ENCODE results near the gene ATP11B.

ATP11B gene

DNA sequence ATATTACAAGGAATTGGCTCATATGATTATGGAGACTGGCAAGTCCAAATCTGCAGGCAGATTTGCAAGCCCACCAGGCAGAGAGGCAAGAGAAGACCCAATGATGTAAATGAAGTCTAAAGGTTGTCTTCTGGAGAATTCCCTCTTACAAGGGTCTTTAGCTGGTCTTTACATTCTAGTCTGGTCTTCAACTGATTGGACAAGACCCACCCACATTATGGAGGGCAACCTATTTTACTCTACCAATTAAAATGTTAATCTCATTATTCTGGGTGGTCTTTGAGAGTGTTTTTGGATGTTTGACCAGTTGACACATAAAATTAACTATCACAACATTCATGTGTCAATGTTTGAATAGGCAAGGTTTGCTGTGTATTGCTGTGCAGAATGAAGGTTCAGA, 28.0 kb upstream of the ATP11B start:
- H3K4me3 ChIP-seq (replicated peaks; ENCODE audit: low read depth, low read length): no peak overlapping the region
- TF ChIP-seq, protein P1, sequence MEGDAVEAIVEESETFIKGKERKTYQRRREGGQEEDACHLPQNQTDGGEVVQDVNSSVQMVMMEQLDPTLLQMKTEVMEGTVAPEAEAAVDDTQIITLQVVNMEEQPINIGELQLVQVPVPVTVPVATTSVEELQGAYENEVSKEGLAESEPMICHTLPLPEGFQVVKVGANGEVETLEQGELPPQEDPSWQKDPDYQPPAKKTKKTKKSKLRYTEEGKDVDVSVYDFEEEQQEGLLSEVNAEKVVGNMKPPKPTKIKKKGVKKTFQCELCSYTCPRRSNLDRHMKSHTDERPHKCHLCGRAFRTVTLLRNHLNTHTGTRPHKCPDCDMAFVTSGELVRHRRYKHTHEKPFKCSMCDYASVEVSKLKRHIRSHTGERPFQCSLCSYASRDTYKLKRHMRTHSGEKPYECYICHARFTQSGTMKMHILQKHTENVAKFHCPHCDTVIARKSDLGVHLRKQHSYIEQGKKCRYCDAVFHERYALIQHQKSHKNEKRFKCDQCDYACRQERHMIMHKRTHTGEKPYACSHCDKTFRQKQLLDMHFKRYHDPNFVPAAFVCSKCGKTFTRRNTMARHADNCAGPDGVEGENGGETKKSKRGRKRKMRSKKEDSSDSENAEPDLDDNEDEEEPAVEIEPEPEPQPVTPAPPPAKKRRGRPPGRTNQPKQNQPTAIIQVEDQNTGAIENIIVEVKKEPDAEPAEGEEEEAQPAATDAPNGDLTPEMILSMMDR (IDR thresholded peaks at IDR 0.05; ENCODE audit: low read length, missing control alignments): no peak
- DNase-seq (ENCODE audit: low read depth): no peak

DNA sequence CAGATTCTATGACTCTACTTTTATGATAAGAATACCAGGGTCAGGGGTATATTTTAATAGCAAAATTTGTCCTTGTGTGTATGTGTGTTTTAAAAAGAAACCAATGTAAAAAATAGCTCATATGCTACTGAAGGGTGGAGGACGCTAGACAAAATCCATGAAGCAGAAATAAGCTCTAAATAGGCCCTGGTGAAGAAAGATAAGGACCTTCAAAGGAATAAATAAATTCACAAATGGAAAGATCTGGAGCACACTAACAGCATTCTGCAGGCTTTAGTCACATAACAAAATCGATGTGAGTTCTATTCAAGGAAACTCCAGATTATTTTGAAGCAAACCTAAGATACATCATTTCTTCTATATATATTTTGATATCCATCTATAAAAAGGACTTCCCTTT, 27.2 kb upstream of the ATP11B start:
- no peak overlapping the region for H3K4me3 ChIP-seq (replicated peaks; ENCODE audit: low read depth, low read length)
- TF ChIP-seq, protein P1 (IDR thresholded peaks at IDR 0.05; ENCODE audit: low read length, missing control alignments): no peak
- DNase-seq (ENCODE audit: low read depth): no peak

DNA sequence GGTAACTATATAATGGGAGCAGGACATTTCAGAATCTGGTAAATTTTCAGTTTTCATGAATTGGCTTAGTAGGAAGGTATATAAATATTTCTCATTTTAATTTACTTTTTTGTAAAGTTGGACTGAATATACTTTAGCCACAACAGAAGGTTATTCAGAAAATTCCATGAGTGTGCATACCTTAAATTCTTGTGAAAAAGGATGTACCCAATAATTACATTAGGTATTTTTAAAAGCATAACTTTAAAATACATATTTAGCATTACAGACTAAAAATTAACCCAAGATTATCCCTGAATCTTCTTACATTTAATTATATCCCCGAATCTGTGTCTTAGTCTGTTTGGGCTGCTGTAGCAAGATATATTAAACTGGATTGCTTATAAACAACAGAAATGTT, 24.9 kb upstream of the ATP11B start:
- no peak overlapping the region for H3K4me3 ChIP-seq (replicated peaks; ENCODE audit: low read depth, low read length)
- TF ChIP-seq, protein P1 (IDR thresholded peaks at IDR 0.05; ENCODE audit: low read length, missing control alignments): no peak
- DNase-seq (ENCODE audit: low read depth): no peak

DNA sequence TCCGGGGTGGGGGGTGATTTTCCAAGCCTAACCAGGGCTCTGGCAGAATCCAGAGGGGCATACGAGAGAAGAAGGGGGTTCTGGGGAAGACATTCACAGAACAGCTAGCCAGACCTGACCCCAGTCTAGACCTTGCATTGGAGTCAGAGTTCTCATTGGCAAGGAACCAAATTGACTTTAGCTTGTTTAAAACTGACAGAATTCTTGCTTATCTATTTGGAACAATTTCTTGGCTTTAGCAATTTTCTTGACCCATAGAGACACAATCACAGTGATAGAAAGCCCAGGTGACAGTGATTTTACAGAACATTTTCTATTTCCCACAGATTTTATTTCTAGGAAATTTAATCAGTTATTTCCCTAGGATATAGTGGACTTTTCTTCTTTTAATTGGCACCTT, 23.6 kb upstream of the ATP11B start:
- TF ChIP-seq, protein P1 (IDR thresholded peaks at IDR 0.05; ENCODE audit: low read length, missing control alignments): no peak
- no peak for DNase-seq (ENCODE audit: low read depth)
- no peak overlapping the region for H3K4me3 ChIP-seq (replicated peaks; ENCODE audit: low read depth, low read length)

DNA sequence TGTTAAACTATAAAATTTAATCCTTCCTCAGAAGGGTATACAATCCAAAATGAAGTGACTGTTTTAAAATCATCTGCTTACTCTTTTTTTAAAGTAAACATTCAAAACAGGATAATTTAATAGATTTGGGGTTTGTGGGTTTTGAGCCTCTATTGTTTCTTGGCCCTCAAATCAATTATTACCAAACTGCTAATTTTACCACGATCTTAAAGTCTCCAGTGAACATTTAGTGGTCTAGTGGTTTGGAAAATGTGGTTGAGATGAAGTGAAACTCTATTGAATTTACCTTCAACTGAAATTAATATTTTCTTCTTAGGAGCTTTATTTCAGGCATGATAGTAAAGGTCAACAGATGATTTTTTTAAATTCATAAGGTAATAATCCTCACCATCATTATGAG, 11.2 kb upstream of the ATP11B start:
- H3K4me3 ChIP-seq (replicated peaks; ENCODE audit: low read depth, low read length): no peak overlapping the region
- TF ChIP-seq, protein P1 (IDR thresholded peaks at IDR 0.05; ENCODE audit: low read length, missing control alignments): no peak
- no peak for DNase-seq (ENCODE audit: low read depth)

DNA sequence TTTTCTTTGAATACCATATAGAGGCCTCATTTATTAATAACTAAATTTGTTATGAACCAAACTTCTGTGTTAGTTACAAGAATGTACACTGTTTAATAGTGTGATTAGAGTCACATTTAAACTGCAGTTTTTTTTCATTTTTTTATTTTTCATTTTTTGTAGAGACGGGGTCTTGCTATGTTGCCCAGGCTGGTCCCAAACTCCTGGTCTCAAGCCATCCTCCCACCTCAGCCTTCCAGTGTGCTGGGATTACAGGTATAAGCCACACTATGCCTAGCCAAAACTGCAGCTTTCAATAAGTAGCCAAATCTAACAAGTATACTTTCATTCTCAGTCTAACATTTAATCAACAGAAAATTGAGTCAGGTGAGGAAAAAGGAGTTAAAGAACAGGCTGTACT, 10.2 kb upstream of the ATP11B start:
- H3K4me3 ChIP-seq (replicated peaks; ENCODE audit: low read depth, low read length): no peak overlapping the region
- TF ChIP-seq, protein P1 (IDR thresholded peaks at IDR 0.05; ENCODE audit: low read length, missing control alignments): no peak
- DNase-seq (ENCODE audit: low read depth): no peak

DNA sequence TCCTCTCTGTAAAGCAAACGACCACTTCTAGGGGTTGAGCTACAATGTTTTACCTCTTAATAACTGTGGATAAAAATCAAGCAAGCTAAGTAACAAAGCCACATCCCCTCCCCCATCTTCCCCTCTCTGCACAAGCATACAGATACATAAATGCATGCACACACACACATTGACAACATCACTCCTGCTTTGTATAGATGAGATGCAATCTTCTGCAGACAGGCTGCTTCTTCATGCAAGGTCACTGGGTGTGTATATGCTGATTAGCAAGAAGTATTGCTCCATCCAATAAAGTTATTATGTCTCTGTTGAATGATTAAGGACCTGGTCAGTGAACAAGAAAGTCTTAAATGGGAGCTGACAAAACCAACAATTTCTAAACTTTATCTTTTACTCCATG, 8.8 kb upstream of the ATP11B start:
- H3K4me3 ChIP-seq (replicated peaks; ENCODE audit: low read depth, low read length): no peak overlapping the region
- DNase-seq (ENCODE audit: low read depth): no peak
- TF ChIP-seq, protein P1 (IDR thresholded peaks at IDR 0.05; ENCODE audit: low read length, missing control alignments): no peak

All from fibroblast of pulmonary artery (primary cell).